Activated CD4-positive, alpha-beta T cell treated with anti-CD3 and anti-CD28 coated beads, Interleukin-2, amount 10 ng/mL, durations not matched to agents 24 days and 14 days (primary cell): ENCODE data around the gene DCAF12. TPM values are rescaled to one million over a fixed set of nuclear protein-coding genes. Genes with fewer than 3 reads are reported as not detected.

Experiments used
- DNase-seq: peaks from one replicate; pipeline ENCODE4 v3.0.0; 2022
- H3K27ac Mint-ChIP-seq: one replicate; pipeline ENCODE4 v1.8.0; 2022; ENCODE audit warnings: mild to moderate bottlenecking, mixed read lengths
- H3K27me3 Mint-ChIP-seq: one replicate; pipeline ENCODE4 v1.8.0; 2022; ENCODE audit warnings: mixed read lengths
- H3K36me3 Mint-ChIP-seq: one replicate; pipeline ENCODE4 v1.8.0; 2022; ENCODE audit warnings: low read depth, mild to moderate bottlenecking, mixed read lengths
- H3K4me1 Mint-ChIP-seq: one replicate; pipeline ENCODE4 v1.8.0; 2021; ENCODE audit warnings: mixed read lengths
- H3K4me3 Mint-ChIP-seq: one replicate; pipeline ENCODE4 v1.8.0; 2022; ENCODE audit warnings: mild to moderate bottlenecking, moderate library complexity, mixed read lengths
- H3K9me3 Mint-ChIP-seq: one replicate; pipeline ENCODE4 v1.8.0; 2021; ENCODE audit warnings: mixed read lengths
- intact Hi-C: fragments of 100-400 bp; cut with micrococcal nuclease; formaldehyde crosslinking; loops from one replicate; pipeline ENCODE4 v1.15.1; 2023
- total RNA-seq: library from RNA; stranded (reverse); gene quantifications from 2 replicates; pipeline ENCODE4 v1.2.3, GENCODE V29; 2022

Gene DCAF12
- total RNA-seq, 1 donor from 2014 or later, result 51.9 TPM

DNA sequence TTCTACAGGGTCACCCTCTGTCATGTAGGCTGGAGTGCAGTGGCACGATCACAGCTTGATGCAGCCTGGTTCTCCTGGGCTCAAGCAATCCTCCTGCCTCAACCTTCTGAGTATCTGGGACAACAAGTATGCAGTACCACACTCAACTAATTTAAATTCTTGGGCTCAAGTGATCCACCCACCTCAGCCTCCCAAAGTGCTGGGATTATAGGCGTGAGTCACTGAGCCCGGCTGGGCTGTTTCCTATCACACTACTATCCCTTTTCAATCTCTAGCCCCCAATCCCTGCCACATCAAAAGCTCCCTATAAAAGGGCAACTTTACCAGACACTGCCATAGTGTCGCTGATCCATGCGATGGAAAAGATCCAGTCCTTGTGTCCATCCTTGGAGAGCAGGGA is 20.4 kb downstream of the DCAF12 start:
- DNase-seq, result no peak
- no peaks in the 10 kb centered on the region for H3K9me3 Mint-ChIP-seq
- intact Hi-C loops, result no loop called here
- no peak overlapping the region for H3K27ac Mint-ChIP-seq
- H3K4me3 Mint-ChIP-seq, result no peak overlapping the region
- peaks cover 51% of the 10 kb centered on the region for H3K36me3 Mint-ChIP-seq
- H3K27me3 Mint-ChIP-seq, result no peaks in the 10 kb centered on the region
- H3K4me1 Mint-ChIP-seq, result peaks cover 4% of the 10 kb centered on the region

DNA sequence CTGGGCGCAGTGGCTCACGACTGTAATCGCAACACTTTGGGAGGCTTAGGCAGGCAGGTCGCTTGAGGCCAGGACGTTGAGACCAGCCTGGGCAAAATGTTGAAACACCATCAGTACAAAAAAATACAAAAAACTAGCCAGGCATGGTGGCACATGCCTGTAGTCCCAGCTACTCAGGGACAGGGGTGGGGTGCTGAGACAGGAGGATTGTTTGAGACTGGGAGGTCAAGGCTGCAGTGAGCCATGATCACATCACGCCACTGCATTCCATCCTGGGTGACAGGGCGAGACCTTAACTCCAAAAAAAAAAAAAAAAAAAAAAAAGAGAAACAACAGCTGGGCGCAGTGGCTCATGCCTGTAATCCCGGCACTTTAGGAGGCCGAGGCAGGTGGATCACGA is 23.7 kb downstream of the DCAF12 start:
- Mint-ChIP-seq H3K9me3 (no peaks in the 10 kb centered on the region), H3K36me3 (peaks cover 45% of the 10 kb centered on the region), H3K4me3 (no peak overlapping the region), H3K27me3 (no peaks in the 10 kb centered on the region), H3K27ac (no peak overlapping the region), H3K4me1 (no peaks in the 10 kb centered on the region)
- no peak for DNase-seq
- intact Hi-C loops, result no loop called here

DNA sequence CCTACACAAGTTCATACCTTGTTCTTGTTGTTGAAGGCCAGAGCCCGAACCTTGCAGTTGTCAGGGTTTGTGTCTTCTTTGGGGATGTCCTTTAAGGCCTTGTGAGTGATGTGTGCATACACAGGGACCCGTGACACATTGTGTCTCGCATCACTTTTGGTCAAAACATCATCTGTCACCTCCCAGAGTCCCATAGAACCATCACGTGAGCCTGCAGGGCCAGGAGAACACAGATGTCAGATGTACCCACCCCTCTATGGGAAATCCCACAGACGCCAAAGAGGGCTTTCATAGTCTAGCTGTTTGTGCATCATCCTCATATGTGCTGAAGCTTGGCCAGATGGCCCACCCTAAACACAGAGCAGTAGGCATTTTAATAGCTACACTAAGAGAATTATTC is 28.2 kb downstream of the DCAF12 start:
- no peak for DNase-seq
- Mint-ChIP-seq H3K4me1 (no peaks in the 10 kb centered on the region), H3K4me3 (no peak overlapping the region), H3K9me3 (no peaks in the 10 kb centered on the region), H3K27me3 (no peaks in the 10 kb centered on the region), H3K27ac (no peak overlapping the region), H3K36me3 (peaks cover 35% of the 10 kb centered on the region)
- intact Hi-C loops, result no loop called here

DNA sequence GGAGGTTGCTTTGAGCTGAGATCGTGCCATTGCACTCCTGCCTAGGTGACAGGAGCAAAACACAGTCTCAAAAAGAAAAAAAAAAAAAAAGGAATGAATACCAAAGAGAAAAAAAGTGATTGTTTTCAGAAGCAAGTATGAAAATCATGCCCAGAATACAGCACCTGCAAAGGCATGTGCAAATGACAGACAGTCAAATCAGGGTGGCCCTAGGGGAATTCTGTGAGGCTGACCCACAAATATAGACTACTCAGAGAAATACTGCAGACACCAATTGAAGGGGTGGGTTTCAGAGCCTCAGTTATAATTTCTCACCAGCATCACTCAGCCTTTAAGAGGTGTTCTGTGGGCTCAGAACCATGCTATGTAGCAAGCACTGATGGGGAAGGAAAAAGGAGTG is 28.6 kb downstream of the DCAF12 start:
- peaks cover 4% of the 10 kb centered on the region for H3K4me1 Mint-ChIP-seq
- DNase-seq, result no peak
- H3K9me3 Mint-ChIP-seq, result no peaks in the 10 kb centered on the region
- intact Hi-C loops, result no loop called here
- no peak overlapping the region for H3K27ac Mint-ChIP-seq
- peaks cover 39% of the 10 kb centered on the region for H3K36me3 Mint-ChIP-seq
- no peaks in the 10 kb centered on the region for H3K27me3 Mint-ChIP-seq
- no peak overlapping the region for H3K4me3 Mint-ChIP-seq

DNA sequence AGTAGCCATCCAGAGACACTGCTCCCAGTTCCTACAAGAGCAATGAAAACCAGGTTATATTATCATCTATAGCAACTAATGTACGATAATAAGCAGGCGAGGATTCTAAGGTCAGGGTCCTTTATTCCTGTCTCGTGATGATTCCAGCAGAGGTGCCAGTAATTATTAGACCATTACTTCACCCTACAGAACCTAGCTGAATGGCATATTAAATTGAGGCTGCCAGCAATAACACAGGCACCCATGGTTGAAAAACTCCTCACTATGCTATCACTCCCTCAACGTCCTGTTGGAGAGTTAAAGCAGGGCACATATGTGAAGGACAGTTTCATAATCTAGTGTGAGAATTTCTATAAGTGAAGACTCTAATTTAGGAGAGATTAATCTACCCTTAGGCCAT is 29.7 kb downstream of the DCAF12 start:
- peaks cover 13% of the 10 kb centered on the region for H3K4me1 Mint-ChIP-seq
- intact Hi-C loops, result no loop called here
- H3K27ac Mint-ChIP-seq, result no peak overlapping the region
- peaks cover 36% of the 10 kb centered on the region for H3K36me3 Mint-ChIP-seq
- no peaks in the 10 kb centered on the region for H3K9me3 Mint-ChIP-seq
- H3K27me3 Mint-ChIP-seq, result no peaks in the 10 kb centered on the region
- DNase-seq, result no peak
- H3K4me3 Mint-ChIP-seq, result no peak overlapping the region

DNA sequence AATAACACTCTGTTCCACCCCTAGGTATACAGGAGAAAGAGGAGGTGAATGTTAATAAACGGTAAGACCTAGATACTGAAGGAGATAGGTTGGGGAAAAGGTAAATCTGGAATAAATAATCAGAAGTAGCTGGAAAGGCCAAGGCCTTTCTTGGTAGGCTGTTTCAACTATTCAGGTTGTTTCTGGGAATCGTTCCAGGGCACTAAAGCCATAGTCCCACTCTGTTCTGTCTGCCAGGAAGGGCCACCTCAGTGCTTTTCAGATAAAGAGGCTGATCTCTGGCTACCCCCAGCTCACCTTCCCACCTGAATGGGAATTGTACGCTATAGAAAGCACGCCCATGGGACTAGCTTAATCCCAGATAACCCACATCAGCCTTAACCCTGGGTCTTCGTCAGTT is 32.9 kb downstream of the DCAF12 start:
- no peaks in the 10 kb centered on the region for H3K9me3 Mint-ChIP-seq
- H3K27ac Mint-ChIP-seq, result no peak overlapping the region
- DNase-seq, result no peak
- no peaks in the 10 kb centered on the region for H3K27me3 Mint-ChIP-seq
- H3K4me1 Mint-ChIP-seq, result peaks cover 13% of the 10 kb centered on the region
- H3K4me3 Mint-ChIP-seq, result no peak overlapping the region
- peaks cover 56% of the 10 kb centered on the region for H3K36me3 Mint-ChIP-seq
- intact Hi-C loops, result no loop called here

DNA sequence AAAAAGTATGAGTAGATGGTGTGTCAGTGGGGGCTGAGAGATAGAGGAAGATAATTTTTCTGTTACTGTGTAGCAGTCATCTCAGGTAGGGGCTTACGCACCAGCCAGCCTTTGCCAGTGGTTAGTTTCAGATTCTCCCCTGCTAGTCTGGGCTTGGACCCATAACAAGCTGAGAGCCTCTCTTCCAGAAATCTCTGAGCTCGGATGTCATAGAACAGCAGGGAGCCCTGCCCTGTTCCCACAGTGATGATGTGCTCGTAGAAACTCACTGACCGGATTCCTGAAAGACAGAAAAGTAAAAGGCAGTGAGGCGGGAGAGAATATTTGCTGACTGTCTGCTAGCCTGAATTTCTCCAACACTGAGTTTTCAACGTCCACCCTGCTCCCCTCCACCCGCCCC is 37.2 kb downstream of the DCAF12 start:
- Mint-ChIP-seq H3K4me1 (peaks cover 25% of the 10 kb centered on the region), H3K36me3 (peaks cover 56% of the 10 kb centered on the region), H3K4me3 (no peak overlapping the region), H3K27ac (no peak overlapping the region), H3K27me3 (no peaks in the 10 kb centered on the region), H3K9me3 (no peaks in the 10 kb centered on the region)
- intact Hi-C loops, result no loop called here
- DNase-seq, result no peak

DNA sequence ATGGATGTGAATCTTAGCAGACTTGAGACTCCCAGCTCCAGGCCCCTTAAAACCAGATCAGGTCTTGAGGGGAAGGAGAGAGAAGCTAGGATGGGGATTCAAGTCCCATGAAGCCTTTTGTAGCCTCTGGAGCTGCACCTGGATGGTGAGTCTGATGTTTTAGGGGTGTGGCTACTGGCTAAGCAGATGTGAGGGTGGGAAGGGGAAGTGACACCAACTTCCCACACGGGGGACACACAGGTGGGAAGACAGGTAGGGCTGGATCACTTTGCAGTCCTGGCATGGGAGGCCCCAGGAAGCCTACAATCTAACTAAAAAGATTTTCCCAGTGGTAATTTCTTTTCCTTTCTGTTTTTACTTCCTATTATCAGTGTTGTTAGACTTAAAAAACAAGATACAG is 39.1 kb downstream of the DCAF12 start:
- no peaks in the 10 kb centered on the region for H3K27me3 Mint-ChIP-seq
- intact Hi-C loops, result no loop called here
- H3K27ac Mint-ChIP-seq, result no peak overlapping the region
- H3K4me3 Mint-ChIP-seq, result no peak overlapping the region
- H3K4me1 Mint-ChIP-seq, result peaks cover 18% of the 10 kb centered on the region
- H3K36me3 Mint-ChIP-seq, result peaks cover 50% of the 10 kb centered on the region
- no peaks in the 10 kb centered on the region for H3K9me3 Mint-ChIP-seq
- DNase-seq, result no peak

DNA sequence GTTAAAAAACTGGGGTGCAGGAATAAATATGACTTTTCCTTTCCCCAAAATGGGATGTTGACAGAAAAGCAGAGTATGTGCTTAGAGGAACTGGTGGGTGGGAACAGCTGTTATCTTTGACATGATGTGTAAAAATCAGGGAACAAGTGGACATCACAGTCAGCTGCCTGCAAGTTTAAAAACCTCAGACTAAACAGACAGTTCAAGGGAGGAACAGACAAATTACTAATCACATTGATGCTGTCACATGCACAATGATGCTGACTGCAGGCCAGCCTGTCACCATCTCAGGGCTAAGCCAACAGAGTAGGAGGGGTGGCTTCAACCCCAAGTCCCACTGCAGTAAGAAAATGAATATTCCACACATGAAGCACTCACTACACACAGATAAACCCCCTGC is 39.6 kb downstream of the DCAF12 start:
- H3K9me3 Mint-ChIP-seq, result no peaks in the 10 kb centered on the region
- no peak overlapping the region for H3K27ac Mint-ChIP-seq
- peaks cover 46% of the 10 kb centered on the region for H3K36me3 Mint-ChIP-seq
- no peaks in the 10 kb centered on the region for H3K27me3 Mint-ChIP-seq
- DNase-seq, result no peak
- no peak overlapping the region for H3K4me3 Mint-ChIP-seq
- peaks cover 13% of the 10 kb centered on the region for H3K4me1 Mint-ChIP-seq
- intact Hi-C loops, result no loop called here

DNA sequence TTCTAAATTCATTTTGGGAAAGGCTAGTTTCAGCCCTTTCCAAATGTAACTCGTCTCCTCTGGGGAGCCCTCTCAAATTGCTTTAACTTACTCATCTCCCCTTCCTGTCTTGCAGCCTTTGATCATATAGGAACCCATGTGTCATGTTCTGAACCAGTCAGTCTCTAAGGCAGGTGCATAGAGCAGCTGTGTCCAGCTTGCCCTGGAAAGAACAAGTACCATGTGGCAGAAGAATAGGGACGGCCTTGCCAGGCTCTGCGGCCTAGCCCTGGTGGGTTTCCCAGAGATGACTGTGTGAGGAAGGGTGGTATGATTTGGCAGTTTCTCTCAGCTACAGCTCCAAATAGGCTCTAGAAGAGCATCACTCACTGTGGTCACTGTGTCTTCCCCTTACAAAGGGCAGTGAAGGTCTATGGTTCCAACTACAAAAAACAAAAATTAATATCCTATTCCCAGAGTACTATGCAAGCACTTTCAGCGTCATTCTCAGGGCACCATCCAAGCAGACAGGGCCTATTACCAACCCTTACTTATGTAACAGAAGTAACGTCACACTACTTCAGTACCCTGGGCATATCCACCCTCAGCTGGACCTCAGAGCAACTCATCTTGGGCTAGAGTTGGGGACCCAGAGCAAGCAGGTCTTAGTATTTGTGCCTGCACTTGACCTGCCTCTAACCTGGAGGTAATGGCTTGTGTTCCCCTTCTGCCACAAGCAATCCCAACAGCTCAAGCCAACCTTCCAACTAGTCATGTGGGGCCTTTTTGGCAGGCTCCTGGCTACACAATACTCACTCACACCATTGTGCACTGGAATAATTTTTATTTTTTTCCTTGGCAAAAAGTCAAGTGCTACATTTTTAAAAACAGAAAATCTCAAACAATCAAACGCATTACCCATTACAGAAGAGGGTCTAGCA is 40.7 kb downstream of the DCAF12 start:
- no peak for DNase-seq
- Mint-ChIP-seq H3K4me3 (no peak overlapping the region), H3K9me3 (no peaks in the 10 kb centered on the region), H3K36me3 (peaks cover 42% of the 10 kb centered on the region), H3K27ac (peak overlapping the region; percentile 56), H3K27me3 (no peaks in the 10 kb centered on the region), H3K4me1 (peaks cover 12% of the 10 kb centered on the region)
- intact Hi-C loops, result no loop called here

DNA sequence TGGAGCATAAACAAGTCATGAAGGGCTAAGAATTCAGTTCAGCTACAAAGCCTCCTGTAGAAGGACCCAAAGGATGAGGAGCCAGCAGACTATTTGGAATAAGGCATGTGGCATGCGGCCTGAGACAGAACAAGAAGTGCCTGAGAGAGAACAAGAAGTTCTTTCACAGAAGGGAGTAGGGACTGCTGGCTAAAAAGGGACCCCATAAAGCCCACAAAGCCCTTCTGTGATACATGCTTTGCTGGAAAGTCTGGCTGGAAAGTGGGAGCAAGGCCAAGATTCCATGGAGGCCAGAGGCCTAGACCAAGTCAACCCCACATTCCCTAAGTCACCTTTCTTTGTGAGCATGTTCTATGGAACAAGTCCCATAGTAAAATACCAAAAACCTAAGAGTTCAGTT is 41.9 kb downstream of the DCAF12 start:
- peaks cover 12% of the 10 kb centered on the region for H3K4me1 Mint-ChIP-seq
- H3K27me3 Mint-ChIP-seq, result no peaks in the 10 kb centered on the region
- no peak overlapping the region for H3K27ac Mint-ChIP-seq
- H3K4me3 Mint-ChIP-seq, result no peak overlapping the region
- DNase-seq, result no peak
- peaks cover 32% of the 10 kb centered on the region for H3K36me3 Mint-ChIP-seq
- intact Hi-C loops, result no loop called here
- no peaks in the 10 kb centered on the region for H3K9me3 Mint-ChIP-seq

DNA sequence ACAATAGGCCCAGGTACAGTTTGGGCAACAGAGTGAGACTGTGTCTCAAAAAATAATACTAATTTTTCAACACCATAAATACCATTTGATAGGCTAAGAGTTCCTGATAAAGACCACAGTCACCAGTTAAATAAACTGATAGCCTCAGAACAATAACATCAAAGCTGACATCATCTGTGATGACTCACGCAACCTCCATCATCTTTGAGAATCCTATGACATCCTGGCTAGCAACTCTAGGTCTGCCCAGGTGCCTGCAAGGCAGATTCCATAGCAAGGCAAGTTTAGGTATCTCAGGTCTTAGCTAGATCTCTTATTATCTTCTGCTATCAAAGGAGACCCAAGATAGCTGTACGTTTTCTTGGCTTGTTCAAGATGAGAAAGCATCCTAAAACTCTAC is 47.3 kb downstream of the DCAF12 start:
- intact Hi-C loops, result no loop called here
- Mint-ChIP-seq H3K27me3 (no peaks in the 10 kb centered on the region), H3K4me3 (no peak overlapping the region), H3K27ac (no peak overlapping the region), H3K36me3 (no peaks in the 10 kb centered on the region), H3K9me3 (no peaks in the 10 kb centered on the region), H3K4me1 (no peaks in the 10 kb centered on the region)
- DNase-seq, result no peak

DNA sequence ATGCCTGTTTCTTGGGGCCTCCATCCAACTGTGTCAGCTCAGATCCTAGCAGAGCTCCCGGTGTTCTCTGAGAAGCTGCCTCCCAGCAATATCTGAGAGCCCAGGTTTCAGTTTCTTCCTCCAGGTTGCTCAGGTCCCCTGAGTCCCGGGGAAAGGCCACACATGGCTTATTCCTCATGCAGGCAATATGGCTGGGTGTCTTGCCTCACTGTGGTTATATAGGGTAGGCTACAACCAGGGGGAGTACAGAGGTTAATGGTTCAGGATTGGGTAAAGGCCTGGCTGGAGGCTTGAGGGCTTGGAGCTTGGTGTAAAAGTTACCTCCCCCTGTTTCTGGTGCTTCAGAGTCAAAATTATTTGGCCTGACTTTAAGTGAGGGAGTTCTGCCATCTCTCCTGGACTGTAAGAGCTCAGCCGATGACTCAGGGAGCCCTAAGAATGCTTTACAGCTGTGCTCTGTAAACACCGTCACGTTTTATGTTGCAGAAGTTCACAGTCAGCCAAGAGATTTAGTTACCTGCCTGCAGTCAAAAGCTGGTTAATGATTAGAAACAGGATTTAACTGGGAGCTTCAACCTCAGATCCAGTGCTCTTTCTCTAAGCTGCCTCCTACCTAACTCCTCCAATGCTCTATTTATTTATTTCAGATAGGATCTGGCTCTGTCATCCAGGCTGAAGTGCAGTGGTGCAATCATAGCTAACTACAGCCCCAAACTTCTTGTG is 53.5 kb downstream of the DCAF12 start:
- Mint-ChIP-seq H3K4me3 (no peak overlapping the region), H3K27ac (no peak overlapping the region), H3K4me1 (no peaks in the 10 kb centered on the region), H3K27me3 (peaks cover 1% of the 10 kb centered on the region), H3K36me3 (no peaks in the 10 kb centered on the region), H3K9me3 (no peaks in the 10 kb centered on the region)
- DNase-seq, result no peak
- intact Hi-C loops, result no loop called here

DNA sequence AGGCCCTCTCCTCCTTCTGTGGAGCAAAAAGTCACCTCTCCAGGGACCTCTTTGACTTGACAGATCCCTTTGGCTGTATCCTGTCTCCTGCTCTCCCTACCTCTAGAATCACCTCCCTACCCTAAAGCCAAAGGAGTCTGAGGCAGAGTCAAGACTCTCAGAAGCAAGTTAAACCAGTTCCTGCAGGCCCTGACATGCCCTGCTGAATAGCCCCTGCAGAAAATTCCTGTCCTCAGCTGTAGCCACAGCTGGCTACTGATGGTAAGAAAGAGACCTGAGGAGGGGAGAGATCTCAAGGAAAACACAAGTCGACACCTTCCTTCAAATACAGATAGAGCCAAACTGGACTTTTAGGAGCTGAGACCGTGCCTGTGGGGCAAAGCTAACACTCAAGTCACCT is 54.1 kb downstream of the DCAF12 start:
- intact Hi-C loops, result no loop called here
- Mint-ChIP-seq H3K4me3 (no peak overlapping the region), H3K36me3 (no peaks in the 10 kb centered on the region), H3K27ac (no peak overlapping the region), H3K4me1 (no peaks in the 10 kb centered on the region), H3K27me3 (peaks cover 1% of the 10 kb centered on the region), H3K9me3 (no peaks in the 10 kb centered on the region)
- no peak for DNase-seq
